Epithelial cell of proximal tubule (primary cell): ENCODE results near the gene GFRA3. TPM values are rescaled to one million over a fixed set of nuclear protein-coding genes. Genes with fewer than 3 reads are reported as not detected.

Experiments
- DNase-seq: peaks from one replicate; pipeline ENCODE4 v3.0.0-alpha.2; 2011; ENCODE audit warnings: low read depth
- H3K4me3 ChIP-seq: 2 replicates; pipeline ENCODE4 v1.5.1; 2011; ENCODE audit warnings: low read depth, mild to moderate bottlenecking, low read length
- total RNA-seq: library from RNA; depleted of rRNA; stranded (reverse); fragments of >200 nt; gene quantifications from 2 replicates; pipeline ENCODE4 v1.2.3, GENCODE V29; 2015
- TF ChIP-seq, protein P1 (sequence below): conservative IDR thresholded peaks from 2 replicates; pipeline ENCODE4 v1.5.1; 2012; ENCODE audit warnings: low read depth, mild to moderate bottlenecking, low read length

Gene GFRA3
- total RNA-seq, 1 donor from 2014 or later = 0.12 TPM

- TF ChIP-seq, protein P1, sequence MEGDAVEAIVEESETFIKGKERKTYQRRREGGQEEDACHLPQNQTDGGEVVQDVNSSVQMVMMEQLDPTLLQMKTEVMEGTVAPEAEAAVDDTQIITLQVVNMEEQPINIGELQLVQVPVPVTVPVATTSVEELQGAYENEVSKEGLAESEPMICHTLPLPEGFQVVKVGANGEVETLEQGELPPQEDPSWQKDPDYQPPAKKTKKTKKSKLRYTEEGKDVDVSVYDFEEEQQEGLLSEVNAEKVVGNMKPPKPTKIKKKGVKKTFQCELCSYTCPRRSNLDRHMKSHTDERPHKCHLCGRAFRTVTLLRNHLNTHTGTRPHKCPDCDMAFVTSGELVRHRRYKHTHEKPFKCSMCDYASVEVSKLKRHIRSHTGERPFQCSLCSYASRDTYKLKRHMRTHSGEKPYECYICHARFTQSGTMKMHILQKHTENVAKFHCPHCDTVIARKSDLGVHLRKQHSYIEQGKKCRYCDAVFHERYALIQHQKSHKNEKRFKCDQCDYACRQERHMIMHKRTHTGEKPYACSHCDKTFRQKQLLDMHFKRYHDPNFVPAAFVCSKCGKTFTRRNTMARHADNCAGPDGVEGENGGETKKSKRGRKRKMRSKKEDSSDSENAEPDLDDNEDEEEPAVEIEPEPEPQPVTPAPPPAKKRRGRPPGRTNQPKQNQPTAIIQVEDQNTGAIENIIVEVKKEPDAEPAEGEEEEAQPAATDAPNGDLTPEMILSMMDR = no peak
- H3K4me3 ChIP-seq = peak overlapping the region; percentile 37
- no peak for DNase-seq
These were observed 610 bp downstream of the GFRA3 start for GRCh38 chr5:138273834-138274188.

GRCh38 chr5:138272681-138273080 is 1.7 kb downstream of the GFRA3 start:
- H3K4me3 ChIP-seq = no peak overlapping the region
- TF ChIP-seq, protein P1 = no peak
- DNase-seq = no peak

GRCh38 chr5:138271281-138271680 is 3.1 kb downstream of the GFRA3 start:
- TF ChIP-seq, protein P1 = no peak
- DNase-seq = no peak
- no peak overlapping the region for H3K4me3 ChIP-seq

DNA sequence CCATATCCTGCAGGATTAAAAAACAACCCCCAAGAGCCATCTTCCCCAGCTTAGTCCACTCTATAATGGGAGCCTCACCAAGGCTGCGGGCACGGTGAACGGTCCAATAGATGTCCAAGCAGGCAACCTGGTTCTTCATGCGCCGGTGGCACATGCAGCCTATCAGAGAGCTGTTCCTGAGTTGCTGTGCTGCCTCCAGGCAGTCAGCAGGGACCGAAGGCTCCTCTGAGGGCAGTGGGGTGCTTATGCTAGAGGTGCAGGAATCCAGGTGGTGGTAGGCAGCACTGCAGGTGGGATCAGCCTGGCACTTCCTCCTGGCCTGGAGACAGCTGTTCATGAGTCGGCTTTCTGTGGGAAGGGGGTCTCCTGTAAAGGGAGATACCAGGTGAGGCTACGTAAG is 10.2 kb downstream of the GFRA3 start:
- TF ChIP-seq, protein P1 = no peak
- no peak for DNase-seq
- H3K4me3 ChIP-seq = no peak overlapping the region

DNA sequence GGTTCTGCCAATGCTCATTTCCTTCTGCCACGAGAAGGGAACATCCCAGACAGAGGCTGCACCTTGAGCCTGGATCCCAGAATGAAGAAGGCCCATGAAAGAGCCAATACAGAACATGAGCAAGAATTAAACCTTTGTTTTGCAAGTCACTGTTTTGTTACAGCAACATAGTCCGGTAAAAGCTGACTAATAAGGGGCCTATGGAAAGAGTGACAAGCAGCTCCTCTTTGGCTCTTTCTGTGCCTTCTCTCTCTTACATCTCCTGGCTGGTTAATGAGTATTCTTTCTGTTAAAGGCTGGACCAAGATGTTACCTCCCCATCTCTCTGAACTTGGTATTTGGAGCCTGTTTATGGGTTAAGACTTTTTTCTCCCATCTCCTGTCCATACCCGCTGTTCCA is 10.8 kb downstream of the GFRA3 start:
- no peak overlapping the region for H3K4me3 ChIP-seq
- TF ChIP-seq, protein P1 = no peak
- DNase-seq = no peak

DNA sequence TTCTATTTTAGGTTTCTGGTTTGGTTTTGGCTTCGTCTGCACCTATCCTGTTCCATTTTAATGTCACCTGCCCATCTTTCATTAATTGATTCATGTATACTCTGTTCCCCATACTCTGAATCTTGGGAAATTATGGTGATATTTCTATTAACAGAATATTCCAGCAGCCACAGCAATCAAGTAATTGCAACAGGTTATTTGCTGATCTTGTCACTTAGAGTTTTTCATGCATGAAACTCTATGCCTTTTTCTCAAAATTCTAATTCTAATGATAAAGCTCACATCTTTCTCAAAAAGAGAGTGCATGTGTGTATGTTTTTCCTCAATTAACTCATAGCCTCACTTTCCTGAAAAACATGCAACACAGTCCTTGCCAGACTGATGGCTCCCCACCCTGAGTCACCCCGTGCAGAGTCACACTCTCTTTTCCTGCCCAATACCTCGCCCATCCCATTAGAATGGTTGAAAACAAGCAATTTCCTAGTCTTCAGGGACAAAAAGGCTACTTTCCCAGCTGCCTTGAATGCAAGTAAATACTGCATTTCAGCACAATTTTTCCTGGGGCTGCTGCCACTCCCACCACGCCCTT is 15.6 kb downstream of the GFRA3 start:
- TF ChIP-seq, protein P1 = no peak

GRCh38 chr5:138257583-138257982 is 16.8 kb downstream of the GFRA3 start:
- DNase-seq = no peak
- TF ChIP-seq, protein P1 = no peak
- H3K4me3 ChIP-seq = no peak overlapping the region

More for the DNA sequence above, 15.6 kb downstream of the GFRA3 start:
- no peak overlapping the region for H3K4me3 ChIP-seq
- no peak for DNase-seq
